ENCODE results near the gene SET.

GRCh38 chr9:128689293-128689774 is 312 bp downstream of the SET start:
- TF ChIP-seq POLR2A (IDR thresholded peaks at IDR 0.05) = peak in 1 of 2 donors; percentile 91
- TF ChIP-seq CTCF (IDR thresholded peaks at IDR 0.05) = no peak

Data from Peyer's patch (tissue), 4 donors.